A673 (cell line): ENCODE measurements around the gene STPG1.

Experiments used
- EZH2 ChIP-seq: fragments of 200-600 bp; sonication (generic); IDR thresholded peaks from 2 replicates; pipeline ENCODE4 v1.6.1; 2017; ENCODE audit warnings: borderline replicate concordance, low read depth, mild to moderate bottlenecking, mixed read lengths, antibody characterized with exemption, low read length; ENCODE audit not compliant: poor library complexity, severe bottlenecking
- TF ChIP-seq, protein P1 (sequence below): fragments of 300-800, 200-600 bp; sonication (generic); conservative IDR thresholded peaks from 2 replicates; pipeline ENCODE4 v1.5.1; 2017; ENCODE audit warnings: low read depth, mild to moderate bottlenecking, antibody characterized with exemption, low read length, moderate library complexity, mixed read lengths

DNA sequence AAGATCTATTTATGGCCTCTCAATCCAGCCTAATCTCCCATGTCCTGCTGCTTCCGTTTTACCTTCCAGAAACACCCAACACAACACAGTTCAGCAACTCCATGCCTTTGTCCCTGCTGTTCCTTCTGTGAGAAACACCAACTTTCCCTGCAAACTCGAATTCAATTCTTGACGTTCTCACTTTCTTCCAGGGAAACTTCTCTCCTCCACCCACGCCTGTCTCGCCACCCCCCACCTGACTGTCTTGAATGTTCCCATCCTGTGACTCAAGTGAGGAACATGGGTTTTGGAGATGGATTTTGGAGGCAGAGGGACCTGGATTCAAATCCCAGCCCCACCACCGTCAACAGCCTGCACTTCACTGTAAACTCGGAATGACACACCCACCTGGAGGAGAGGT is 49.6 kb downstream of the STPG1 start:
- TF ChIP-seq, protein P1, sequence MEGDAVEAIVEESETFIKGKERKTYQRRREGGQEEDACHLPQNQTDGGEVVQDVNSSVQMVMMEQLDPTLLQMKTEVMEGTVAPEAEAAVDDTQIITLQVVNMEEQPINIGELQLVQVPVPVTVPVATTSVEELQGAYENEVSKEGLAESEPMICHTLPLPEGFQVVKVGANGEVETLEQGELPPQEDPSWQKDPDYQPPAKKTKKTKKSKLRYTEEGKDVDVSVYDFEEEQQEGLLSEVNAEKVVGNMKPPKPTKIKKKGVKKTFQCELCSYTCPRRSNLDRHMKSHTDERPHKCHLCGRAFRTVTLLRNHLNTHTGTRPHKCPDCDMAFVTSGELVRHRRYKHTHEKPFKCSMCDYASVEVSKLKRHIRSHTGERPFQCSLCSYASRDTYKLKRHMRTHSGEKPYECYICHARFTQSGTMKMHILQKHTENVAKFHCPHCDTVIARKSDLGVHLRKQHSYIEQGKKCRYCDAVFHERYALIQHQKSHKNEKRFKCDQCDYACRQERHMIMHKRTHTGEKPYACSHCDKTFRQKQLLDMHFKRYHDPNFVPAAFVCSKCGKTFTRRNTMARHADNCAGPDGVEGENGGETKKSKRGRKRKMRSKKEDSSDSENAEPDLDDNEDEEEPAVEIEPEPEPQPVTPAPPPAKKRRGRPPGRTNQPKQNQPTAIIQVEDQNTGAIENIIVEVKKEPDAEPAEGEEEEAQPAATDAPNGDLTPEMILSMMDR = no peak
- no peak for TF ChIP-seq EZH2
